Hepatocyte (in vitro differentiated cells): ENCODE data around the gene KRT77.

Experiments
- EZH2 ChIP-seq: fragments of 200-600 bp; sonication (generic); IDR thresholded peaks from 2 replicates; pipeline ENCODE4 v1.6.1; 2016; ENCODE audit warnings: antibody characterized with exemption, mild to moderate bottlenecking, borderline replicate concordance
- EZH2phosphoT487 ChIP-seq: fragments of 200-600 bp; sonication (generic); IDR thresholded peaks from one replicate; pipeline ENCODE4 v1.6.1; 2018; ENCODE audit warnings: antibody characterized with exemption, mild to moderate bottlenecking, low read depth, moderate library complexity; ENCODE audit not compliant: unreplicated experiment, severe bottlenecking
- TF ChIP-seq, protein P1 (sequence below): fragments of 200-600 bp; sonication (generic); IDR thresholded peaks from 2 replicates; pipeline ENCODE4 v1.5.1; 2016; ENCODE audit warnings: antibody characterized with exemption, mild to moderate bottlenecking; ENCODE audit not compliant: poor library complexity

DNA sequence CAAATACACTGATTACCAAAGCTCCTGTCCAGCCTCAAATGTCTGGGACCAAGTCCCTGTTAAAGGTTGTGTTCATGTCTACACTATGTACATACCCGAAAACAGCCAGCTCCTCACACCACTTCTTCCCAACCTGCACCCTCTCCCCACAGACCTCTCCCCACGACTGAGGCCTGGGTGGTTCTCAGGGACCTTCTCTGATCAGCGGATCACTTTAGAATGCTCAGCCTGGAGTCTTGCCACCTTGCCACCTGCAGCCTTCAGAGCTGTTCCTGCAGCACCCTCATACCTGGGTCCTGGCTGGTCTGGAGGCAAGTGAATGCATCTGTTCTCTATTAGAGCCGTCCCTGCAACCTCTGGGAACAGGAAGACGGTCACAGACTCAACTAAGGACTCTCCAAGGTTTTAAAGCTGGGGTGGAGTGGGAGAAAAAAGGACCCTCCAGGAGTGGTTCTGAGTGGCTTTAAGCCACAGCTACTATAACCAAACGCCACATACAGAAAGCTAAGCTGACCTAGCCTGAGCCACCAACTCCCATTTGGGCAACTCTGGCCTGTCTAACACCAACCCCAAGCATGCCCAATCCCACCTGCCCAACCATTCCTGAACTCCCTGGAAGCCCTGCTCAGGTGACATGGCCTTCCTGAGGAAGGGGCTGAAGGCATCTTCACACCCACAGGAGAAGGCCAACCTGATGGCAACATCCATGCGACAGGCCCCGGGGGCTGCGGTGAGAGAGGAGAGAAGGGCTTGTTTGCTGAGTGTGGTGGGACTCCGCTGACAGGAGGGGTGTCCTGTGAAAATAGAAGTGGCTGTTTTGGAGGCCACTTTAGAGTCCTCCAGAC, 59.9 kb downstream of the KRT77 start:
- TF ChIP-seq, protein P1, sequence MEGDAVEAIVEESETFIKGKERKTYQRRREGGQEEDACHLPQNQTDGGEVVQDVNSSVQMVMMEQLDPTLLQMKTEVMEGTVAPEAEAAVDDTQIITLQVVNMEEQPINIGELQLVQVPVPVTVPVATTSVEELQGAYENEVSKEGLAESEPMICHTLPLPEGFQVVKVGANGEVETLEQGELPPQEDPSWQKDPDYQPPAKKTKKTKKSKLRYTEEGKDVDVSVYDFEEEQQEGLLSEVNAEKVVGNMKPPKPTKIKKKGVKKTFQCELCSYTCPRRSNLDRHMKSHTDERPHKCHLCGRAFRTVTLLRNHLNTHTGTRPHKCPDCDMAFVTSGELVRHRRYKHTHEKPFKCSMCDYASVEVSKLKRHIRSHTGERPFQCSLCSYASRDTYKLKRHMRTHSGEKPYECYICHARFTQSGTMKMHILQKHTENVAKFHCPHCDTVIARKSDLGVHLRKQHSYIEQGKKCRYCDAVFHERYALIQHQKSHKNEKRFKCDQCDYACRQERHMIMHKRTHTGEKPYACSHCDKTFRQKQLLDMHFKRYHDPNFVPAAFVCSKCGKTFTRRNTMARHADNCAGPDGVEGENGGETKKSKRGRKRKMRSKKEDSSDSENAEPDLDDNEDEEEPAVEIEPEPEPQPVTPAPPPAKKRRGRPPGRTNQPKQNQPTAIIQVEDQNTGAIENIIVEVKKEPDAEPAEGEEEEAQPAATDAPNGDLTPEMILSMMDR: no peak
- TF ChIP-seq EZH2 (no peak), EZH2phosphoT487 (no peak)
